GM12875 (cell line): ENCODE results near the gene BST2.

Experiments used
- H3K4me3 ChIP-seq: one replicate; pipeline ENCODE4 v1.5.1; 2011; ENCODE audit warnings: low read depth, low read length, control low read depth
- TF ChIP-seq, protein P1 (sequence below): IDR thresholded peaks from 2 replicates; pipeline ENCODE4 v1.5.1; 2011; ENCODE audit warnings: low read depth, mild to moderate bottlenecking, control low read depth, inconsistent platforms, low read length, moderate library complexity, borderline replicate concordance; ENCODE audit not compliant: insufficient read depth

The BST2 gene

DNA sequence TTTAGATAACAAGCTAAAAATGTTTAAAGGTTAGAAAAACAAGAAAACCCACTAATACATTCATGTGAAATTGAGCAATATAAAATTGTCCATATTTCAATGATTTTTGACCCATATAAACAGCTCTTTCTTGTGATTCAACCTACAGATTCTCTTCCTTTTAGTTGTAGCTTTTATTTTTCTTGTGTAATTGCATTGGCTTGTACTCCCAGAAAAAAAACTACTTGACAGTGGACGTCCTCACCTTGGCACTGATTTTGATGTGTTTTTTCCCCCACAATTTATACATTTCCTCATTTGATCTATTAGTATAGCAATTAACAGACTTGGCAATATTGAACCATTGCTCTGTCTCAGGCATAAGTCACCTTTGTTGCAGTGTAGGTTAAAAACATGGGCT, 16.1 kb downstream of the BST2 start:
- H3K4me3 ChIP-seq: no peak overlapping the region
- TF ChIP-seq, protein P1, sequence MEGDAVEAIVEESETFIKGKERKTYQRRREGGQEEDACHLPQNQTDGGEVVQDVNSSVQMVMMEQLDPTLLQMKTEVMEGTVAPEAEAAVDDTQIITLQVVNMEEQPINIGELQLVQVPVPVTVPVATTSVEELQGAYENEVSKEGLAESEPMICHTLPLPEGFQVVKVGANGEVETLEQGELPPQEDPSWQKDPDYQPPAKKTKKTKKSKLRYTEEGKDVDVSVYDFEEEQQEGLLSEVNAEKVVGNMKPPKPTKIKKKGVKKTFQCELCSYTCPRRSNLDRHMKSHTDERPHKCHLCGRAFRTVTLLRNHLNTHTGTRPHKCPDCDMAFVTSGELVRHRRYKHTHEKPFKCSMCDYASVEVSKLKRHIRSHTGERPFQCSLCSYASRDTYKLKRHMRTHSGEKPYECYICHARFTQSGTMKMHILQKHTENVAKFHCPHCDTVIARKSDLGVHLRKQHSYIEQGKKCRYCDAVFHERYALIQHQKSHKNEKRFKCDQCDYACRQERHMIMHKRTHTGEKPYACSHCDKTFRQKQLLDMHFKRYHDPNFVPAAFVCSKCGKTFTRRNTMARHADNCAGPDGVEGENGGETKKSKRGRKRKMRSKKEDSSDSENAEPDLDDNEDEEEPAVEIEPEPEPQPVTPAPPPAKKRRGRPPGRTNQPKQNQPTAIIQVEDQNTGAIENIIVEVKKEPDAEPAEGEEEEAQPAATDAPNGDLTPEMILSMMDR: no peak

DNA sequence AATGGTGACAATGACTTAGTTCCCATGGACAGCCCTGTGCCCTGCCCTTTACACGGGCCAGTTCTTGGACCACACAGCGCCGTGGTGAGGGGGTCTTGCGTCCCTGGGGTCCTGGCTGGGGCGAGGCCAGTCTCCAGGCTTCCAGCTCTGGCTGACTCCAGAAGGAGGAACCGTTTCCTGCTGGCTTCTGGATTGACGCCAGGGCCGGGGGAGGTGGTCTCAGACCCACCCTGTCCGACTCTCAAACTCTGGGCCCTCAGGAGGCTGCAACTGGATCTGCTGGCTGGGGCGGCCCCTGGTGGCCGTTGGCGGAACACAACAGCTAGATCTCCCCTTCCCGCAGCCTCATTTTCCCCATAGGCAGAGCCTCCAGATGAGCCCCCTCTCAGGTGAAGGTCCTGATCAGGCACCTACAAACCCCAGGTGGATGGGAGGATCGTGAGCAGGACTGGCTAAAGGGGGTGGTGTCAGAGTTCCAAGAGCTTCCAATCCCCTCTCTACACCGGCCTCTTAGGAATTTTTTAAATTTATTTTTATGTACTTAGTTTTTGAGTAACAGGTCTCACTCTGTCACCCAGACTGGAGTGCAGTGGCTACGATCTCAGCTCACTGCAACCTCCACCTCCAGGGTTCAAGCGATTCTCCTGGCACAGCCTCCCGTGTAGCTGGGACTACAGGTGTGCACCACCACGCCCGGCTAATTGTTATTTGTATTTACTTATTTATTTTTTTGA, 19.4 kb downstream of the BST2 start:
- H3K4me3 ChIP-seq: no peak overlapping the region
- TF ChIP-seq, protein P1: peak; percentile 96

DNA sequence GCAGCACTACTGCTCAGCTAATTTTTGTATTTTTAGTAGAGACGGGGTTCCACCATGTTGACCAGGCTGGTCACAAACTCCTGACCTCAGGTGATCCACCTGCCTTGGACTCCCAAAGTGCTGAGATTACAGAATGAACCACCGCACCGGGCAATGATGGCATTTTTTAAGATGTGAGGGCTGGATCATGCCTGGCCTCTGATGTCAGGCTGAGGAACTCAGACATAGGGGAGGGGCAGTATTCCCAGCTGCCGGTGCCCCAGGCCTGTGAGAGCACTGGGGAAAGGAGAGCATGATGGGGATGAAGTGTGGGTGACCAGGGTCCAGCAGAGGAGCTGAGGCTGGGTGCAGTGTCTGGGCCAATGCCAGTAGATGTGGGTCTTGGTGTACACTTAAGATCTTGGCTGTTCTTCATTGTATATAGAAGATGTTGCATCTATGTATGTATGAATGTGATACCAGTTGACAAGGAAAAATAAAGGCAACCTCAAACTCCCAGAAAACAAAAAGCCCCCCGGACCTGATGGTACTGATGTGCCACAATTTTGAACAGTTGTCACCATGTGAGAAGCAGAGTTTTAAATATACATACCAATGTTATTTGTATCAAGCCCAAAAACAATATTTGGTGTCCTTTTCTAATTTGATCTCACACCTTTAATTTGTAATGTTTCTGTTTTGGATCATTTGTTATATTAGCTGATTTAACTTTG, 24.8 kb downstream of the BST2 start:
- TF ChIP-seq, protein P1: no peak
- no peak overlapping the region for H3K4me3 ChIP-seq

DNA sequence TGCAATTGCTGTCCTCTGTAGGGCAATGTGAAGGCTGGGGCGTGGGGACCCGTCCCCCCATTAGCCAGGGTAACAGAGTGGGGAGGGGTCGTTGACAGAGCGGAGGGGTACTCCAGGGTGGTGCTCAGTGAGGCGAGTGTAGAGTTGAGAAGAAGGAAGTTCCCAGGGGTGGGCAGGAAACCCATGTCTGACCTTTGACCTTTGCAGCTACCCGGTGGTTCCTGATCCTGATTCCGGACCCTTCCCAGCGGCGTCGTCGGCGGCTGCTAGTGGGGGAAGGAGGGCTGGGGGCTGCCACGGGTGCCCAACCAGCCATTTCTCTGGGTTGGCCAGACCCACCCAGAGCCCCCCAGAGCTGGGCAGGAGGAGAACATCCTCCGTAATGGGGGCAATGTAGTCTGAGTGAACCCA, 26.2 kb downstream of the BST2 start:
- TF ChIP-seq, protein P1: no peak
- H3K4me3 ChIP-seq: no peak overlapping the region

DNA sequence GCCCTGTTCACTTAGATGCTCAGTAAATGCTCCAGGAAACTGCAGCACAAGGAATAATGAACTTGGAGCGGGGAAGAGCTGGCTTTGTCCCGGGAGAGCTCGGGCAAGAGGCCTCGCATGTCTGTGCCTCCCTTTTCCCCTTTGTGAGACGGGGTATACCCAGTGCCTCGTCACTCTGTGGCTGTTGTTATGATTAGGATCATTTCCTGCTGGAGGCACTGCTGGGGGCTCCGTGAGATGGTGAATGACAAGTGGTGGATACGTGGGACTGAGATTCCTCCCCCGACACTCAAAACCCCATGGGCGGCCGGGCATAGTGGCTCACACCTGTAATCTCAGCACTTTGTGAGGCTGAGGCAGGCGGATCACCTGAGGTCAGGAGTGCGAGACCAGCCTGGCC, 27.2 kb downstream of the BST2 start:
- TF ChIP-seq, protein P1: no peak
- H3K4me3 ChIP-seq: no peak overlapping the region

DNA sequence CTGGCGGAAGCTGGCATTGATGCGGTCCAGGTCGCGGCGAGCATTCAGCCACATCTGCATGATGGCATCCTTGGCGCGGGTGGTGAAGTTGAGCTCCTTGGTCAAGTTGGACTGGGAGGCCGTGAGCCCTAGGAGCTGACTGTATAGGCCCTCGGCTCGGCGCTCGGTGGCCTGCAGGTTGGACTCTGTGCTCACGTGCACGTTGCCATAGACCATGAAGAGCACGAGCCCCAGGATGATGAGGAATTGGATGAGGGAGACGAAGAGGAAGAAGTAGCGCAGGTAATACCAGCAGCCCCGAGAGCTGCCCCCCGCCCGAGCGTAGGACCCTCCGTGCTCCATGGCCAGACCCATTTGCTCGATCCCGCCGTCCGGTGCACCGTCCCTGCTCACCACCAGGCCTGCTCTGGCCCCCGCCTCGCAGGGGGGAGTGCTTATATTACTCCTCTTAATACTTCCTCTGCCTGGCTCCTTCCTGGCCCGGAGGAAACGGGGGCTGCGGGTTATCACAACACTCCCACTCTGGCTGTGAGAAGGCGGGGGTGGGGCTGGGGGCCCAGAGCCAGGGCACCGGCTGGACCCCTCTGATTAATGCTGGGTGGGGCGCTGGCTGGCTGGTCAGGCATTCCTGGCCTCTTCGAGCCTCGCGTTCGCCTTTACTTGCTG, 28.4 kb downstream of the BST2 start, which contains the start of gene PLVAP:
Gene PLVAP, minus strand, starts transcription at position 408 of the 666 bp plus-strand sequence. Its CDS starts 54 bp downstream, at position 354.
- H3K4me3 ChIP-seq: no peak within 1 kb of the TSS
- TF ChIP-seq, protein P1: no peak
